Karpas-422 (cell line): Measurements from ENCODE around the gene ARMC10. TPM values are rescaled to one million over a fixed set of nuclear protein-coding genes. Genes with fewer than 3 reads are reported as not detected.
"Not testable (repeated sequence)": the region's sequence is repeated elsewhere in the genome, so short reads cannot be mapped to it uniquely, and the experiment has no call there.

ENCODE experiments used
- DNase-seq: peaks from one replicate; pipeline ENCODE4 v3.0.0-alpha.2; 2015
- H2AFZ ChIP-seq: fragments of 200-600 bp; sonication (generic); 2 replicates; pipeline ENCODE4 v1.6.1; 2014; ENCODE audit warnings: antibody characterized with exemption, low read length, mixed read lengths
- H3K27ac ChIP-seq: fragments of 200-600 bp; sonication (generic); 2 replicates; pipeline ENCODE4 v1.5.1; 2014; ENCODE audit warnings: mild to moderate bottlenecking, low read length, moderate library complexity
- H3K27me3 ChIP-seq: fragments of 200-600 bp; sonication (generic); 2 replicates; pipeline ENCODE4 v1.6.1; 2014; ENCODE audit warnings: low read length, mixed read lengths
- H3K36me3 ChIP-seq: fragments of 200-600 bp; sonication (generic); 2 replicates; pipeline ENCODE4 v1.6.1; 2014; ENCODE audit warnings: low read length, mixed read lengths; ENCODE audit not compliant: insufficient read depth
- H3K4me1 ChIP-seq: fragments of 200-600 bp; sonication (generic); 2 replicates; pipeline ENCODE4 v1.6.1; 2014; ENCODE audit warnings: mild to moderate bottlenecking, low read length, mixed read lengths
- H3K4me2 ChIP-seq: fragments of 200-600 bp; sonication (generic); 2 replicates; pipeline ENCODE4 v1.6.1; 2014; ENCODE audit warnings: low read length, low read depth, mild to moderate bottlenecking; ENCODE audit not compliant: poor library complexity, severe bottlenecking
- H3K4me3 ChIP-seq: fragments of 200-600 bp; sonication (generic); 2 replicates; pipeline ENCODE4 v1.5.1; 2014; ENCODE audit warnings: mild to moderate bottlenecking, antibody characterized with exemption, low read length, mixed read lengths
- H3K79me2 ChIP-seq: fragments of 200-600 bp; sonication (generic); 2 replicates; pipeline ENCODE4 v1.6.1; 2014; ENCODE audit warnings: mild to moderate bottlenecking, low read length, mixed read lengths
- H3K9ac ChIP-seq: fragments of 200-600 bp; sonication (generic); 2 replicates; pipeline ENCODE4 v1.6.0; 2014; ENCODE audit warnings: low read length
- H3K9me2 ChIP-seq: fragments of 200-600 bp; sonication (generic), shearing (Covaris generic); replicated peaks from 2 replicates; pipeline ENCODE4 v1.6.0; 2014; ENCODE audit warnings: mild to moderate bottlenecking, low read length, moderate library complexity; ENCODE audit not compliant: insufficient read depth
- H3K9me3 ChIP-seq: fragments of 300-700, 200-600 bp; sonication (generic); 2 replicates; pipeline ENCODE4 v1.6.1; 2014; ENCODE audit warnings: low read length, mixed read lengths
- H4K20me1 ChIP-seq: fragments of 200-600 bp; sonication (generic); 2 replicates; pipeline ENCODE4 v1.6.1; 2014; ENCODE audit warnings: mild to moderate bottlenecking, antibody characterized with exemption, low read length, low read depth; ENCODE audit not compliant: insufficient read depth
- total RNA-seq: library from RNA; depleted of rRNA; stranded (reverse); fragments of >200 nt; shearing (Covaris generic); gene quantifications from 2 replicates; pipeline ENCODE4 v1.2.3, GENCODE V29; 2014; ENCODE audit warnings: low replicate concordance

The ARMC10 gene
- total RNA-seq, 1 experiment from 2014 or later = 65.6 TPM

DNA sequence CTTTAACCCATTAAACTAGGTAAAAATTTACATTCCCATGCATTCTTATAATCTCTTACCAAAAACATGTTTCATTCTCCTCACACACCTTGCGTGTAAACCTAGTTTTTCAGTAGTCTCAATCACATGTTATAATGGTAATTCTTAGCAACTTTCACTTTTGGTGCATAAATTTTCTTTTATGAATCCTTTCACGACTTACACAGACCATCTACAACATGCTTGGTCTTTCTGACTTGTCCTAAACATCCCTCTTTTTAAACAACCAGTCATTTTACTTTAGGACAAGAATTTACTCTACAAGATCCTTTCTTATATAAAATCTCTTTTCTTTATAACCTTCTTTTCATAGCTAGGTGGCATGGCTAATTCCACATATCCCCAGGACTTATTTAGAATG lies 26.1 kb upstream of the ARMC10 start:
- H3K9me2 ChIP-seq = no peaks in the 10 kb centered on the region
- no peak overlapping the region for H3K4me3 ChIP-seq
- H3K36me3 ChIP-seq = no peaks in the 10 kb centered on the region; the same call in 1 of the 2 replicates
- no peak overlapping the region for H3K9ac ChIP-seq
- no peaks in the 10 kb centered on the region for H4K20me1 ChIP-seq
- no peak overlapping the region for H2AFZ ChIP-seq
- H3K4me2 ChIP-seq = no peak overlapping the region
- DNase-seq = no peak
- no peaks in the 10 kb centered on the region for H3K27me3 ChIP-seq
- no peak overlapping the region for H3K27ac ChIP-seq
- no peaks in the 10 kb centered on the region for H3K4me1 ChIP-seq
- H3K79me2 ChIP-seq = no peaks in the 10 kb centered on the region
- no peaks in the 10 kb centered on the region; the same call in 1 of the 2 replicates for H3K9me3 ChIP-seq

DNA sequence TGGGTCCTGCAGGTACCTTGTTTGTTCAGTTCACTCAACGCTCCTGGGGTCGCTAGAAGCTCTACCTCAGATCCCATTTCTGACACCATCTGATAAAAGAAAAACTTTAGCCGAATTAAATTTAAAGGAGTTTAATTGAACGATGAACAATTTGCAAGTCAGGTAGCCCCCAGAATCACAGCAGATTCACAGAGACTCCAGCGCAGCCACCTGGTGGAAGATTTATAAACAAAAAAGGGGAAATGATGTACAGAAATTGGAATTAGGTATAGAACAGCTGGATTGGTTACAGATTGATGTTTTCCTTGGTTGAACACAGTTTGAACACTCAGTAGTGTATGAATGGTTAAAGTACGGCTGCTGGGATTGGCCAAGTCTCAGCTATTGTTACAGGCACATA lies 23.4 kb upstream of the ARMC10 start:
- H3K4me3 ChIP-seq = no peak overlapping the region
- DNase-seq = no peak
- H2AFZ ChIP-seq = no peak overlapping the region
- no peak overlapping the region for H3K4me2 ChIP-seq
- no peaks in the 10 kb centered on the region for H4K20me1 ChIP-seq
- H3K9ac ChIP-seq = no peak overlapping the region
- H3K79me2 ChIP-seq = no peaks in the 10 kb centered on the region
- H3K36me3 ChIP-seq = no peaks in the 10 kb centered on the region; the same call in 1 of the 2 replicates
- H3K27ac ChIP-seq = no peak overlapping the region
- H3K27me3 ChIP-seq = no peaks in the 10 kb centered on the region
- no peaks in the 10 kb centered on the region; the same call in 1 of the 2 replicates for H3K9me3 ChIP-seq
- no peaks in the 10 kb centered on the region for H3K4me1 ChIP-seq
- H3K9me2 ChIP-seq = no peaks in the 10 kb centered on the region

DNA sequence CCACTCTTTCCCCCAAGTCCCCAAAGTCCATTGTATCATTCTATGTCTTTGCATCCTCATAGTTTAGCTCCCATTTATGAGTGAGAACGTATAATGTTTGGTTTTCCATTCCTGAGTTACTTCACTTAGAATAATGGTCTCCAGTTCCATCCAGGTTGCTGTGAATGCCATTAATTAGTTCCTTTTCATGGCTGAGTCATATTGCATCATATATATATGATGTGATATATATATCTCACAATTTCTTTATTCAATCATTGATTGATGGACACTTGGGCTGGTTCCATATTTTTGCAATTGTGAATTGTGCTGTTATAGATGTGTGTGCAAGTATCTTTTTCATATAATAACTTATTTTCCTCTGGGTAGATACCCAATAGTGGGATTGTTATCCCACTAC lies 18.9 kb upstream of the ARMC10 start:
- not testable (repeated sequence) for H3K4me2 ChIP-seq, H3K9ac ChIP-seq, H4K20me1 ChIP-seq, H3K4me3 ChIP-seq, H3K9me2 ChIP-seq, DNase-seq, H3K9me3 ChIP-seq, H3K27ac ChIP-seq, H3K4me1 ChIP-seq, H3K27me3 ChIP-seq, H2AFZ ChIP-seq, H3K79me2 ChIP-seq, H3K36me3 ChIP-seq

DNA sequence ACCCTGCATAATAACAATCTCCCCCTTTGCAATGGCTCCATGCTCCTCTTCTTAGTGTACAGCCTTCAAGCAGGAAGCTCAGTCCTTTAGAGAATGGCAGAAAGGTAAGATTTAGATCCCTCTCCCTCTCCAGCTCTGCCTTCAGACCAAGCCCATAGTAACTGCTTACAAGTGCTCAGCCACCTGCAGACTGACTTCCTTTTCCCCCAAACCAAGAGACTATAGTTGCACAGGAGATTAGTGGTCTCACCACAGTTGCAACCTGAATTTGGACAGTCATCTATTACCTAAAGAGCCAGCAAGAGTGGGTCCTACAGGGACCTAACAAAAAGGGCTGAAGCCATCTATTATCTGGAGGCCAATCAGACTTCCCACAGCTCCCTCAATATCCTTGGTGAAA lies 16.8 kb upstream of the ARMC10 start:
- Histone ChIP-seq H3K9me2 (no peaks in the 10 kb centered on the region), H3K79me2 (no peaks in the 10 kb centered on the region), H3K36me3 (no peaks in the 10 kb centered on the region), H3K4me3 (no peak overlapping the region), H3K27ac (no peak overlapping the region), H3K4me1 (no peaks in the 10 kb centered on the region), H3K4me2 (no peak overlapping the region), H3K27me3 (no peaks in the 10 kb centered on the region), H3K9ac (no peak overlapping the region), H3K9me3 (no peaks in the 10 kb centered on the region), H4K20me1 (no peaks in the 10 kb centered on the region), H2AFZ (no peak overlapping the region)
- no peak for DNase-seq

DNA sequence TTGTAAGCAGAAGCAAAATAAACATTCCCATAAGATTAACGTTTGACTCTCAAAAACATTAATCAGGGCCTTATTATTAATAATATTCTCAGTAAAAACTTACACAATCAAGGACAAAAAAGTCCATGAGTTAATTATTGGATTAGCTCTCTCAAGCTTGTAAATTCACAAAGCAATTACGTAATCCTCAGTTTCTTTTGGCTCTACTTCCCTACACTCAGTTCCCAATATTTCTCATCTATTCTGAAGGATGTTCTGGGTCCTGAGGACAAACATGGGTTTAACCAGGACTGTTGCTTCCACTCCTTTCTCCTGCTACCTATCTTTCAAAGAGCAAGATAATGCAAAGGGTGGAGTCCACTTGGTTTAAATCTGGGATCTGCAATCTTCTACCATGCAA lies 15.5 kb upstream of the ARMC10 start:
- Histone ChIP-seq H4K20me1 (no peaks in the 10 kb centered on the region; the same call in 1 of the 2 replicates), H3K4me1 (no peaks in the 10 kb centered on the region), H3K4me2 (no peak overlapping the region), H3K36me3 (no peaks in the 10 kb centered on the region), H2AFZ (no peak overlapping the region), H3K27ac (no peak overlapping the region), H3K9ac (no peak overlapping the region), H3K9me2 (no peaks in the 10 kb centered on the region), H3K79me2 (no peaks in the 10 kb centered on the region), H3K4me3 (no peak overlapping the region), H3K9me3 (no peaks in the 10 kb centered on the region), H3K27me3 (no peaks in the 10 kb centered on the region)
- no peak for DNase-seq

DNA sequence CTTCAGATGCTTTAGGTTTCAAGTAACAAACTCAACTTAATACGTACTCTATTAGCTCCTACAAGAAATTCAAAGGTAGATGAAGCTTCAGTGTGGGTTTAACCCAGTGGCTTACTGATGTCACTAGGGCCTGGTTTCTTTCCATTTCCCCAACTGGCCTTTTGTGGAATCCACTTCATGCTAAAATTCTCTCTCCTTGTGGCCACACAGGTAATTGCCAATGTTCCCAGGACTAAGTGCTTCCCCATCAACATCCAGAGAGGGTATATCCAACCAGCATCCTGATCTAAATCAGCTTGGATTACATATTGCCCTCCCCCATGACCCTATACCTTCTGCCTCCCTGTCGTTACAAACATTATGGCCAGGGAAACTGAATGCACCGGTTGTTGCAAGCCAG lies 11.0 kb upstream of the ARMC10 start:
- Histone ChIP-seq H3K4me2 (no peak overlapping the region), H3K4me1 (no peaks in the 10 kb centered on the region)

DNA sequence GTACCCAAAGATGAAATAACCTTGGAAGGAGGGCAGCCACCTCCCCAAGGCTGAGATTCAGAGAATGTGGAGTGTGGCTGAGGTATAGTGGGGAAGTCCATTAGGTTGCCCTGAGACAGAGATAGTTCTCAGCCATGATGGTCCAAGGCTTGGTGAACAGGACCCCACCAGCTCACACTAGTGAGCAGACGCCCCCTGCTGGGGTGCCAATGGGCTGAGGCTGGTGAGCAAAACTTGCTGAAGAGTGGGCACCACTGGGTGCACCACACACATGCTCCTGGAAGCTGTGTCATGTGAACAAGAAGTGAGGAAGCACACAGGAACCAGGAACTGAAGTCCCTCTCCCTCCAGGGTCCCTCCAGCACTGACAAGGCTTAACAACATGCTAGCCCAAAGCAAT lies 9.3 kb upstream of the ARMC10 start:
- Histone ChIP-seq H3K9me2 (no peaks in the 10 kb centered on the region), H3K9me3 (no peaks in the 10 kb centered on the region), H3K27me3 (no peaks in the 10 kb centered on the region), H3K27ac (no peak overlapping the region), H2AFZ (no peak overlapping the region), H3K4me2 (no peak overlapping the region), H3K36me3 (no peaks in the 10 kb centered on the region), H4K20me1 (no peaks in the 10 kb centered on the region; the same call in 1 of the 2 replicates), H3K4me1 (no peaks in the 10 kb centered on the region), H3K9ac (no peak overlapping the region), H3K4me3 (no peak overlapping the region), H3K79me2 (no peaks in the 10 kb centered on the region)
- DNase-seq = peak; percentile 84

More for the DNA sequence above, 11.0 kb upstream of the ARMC10 start:
- H3K9ac ChIP-seq = no peak overlapping the region
- no peaks in the 10 kb centered on the region for H3K36me3 ChIP-seq
- no peaks in the 10 kb centered on the region for H3K9me3 ChIP-seq
- H3K79me2 ChIP-seq = no peaks in the 10 kb centered on the region
- no peak overlapping the region for H3K4me3 ChIP-seq
- no peak overlapping the region for H3K27ac ChIP-seq
- no peaks in the 10 kb centered on the region for H3K27me3 ChIP-seq
- H4K20me1 ChIP-seq = no peaks in the 10 kb centered on the region; the same call in 1 of the 2 replicates
- no peaks in the 10 kb centered on the region for H3K9me2 ChIP-seq
- no peak overlapping the region for H2AFZ ChIP-seq
- DNase-seq = no peak

DNA sequence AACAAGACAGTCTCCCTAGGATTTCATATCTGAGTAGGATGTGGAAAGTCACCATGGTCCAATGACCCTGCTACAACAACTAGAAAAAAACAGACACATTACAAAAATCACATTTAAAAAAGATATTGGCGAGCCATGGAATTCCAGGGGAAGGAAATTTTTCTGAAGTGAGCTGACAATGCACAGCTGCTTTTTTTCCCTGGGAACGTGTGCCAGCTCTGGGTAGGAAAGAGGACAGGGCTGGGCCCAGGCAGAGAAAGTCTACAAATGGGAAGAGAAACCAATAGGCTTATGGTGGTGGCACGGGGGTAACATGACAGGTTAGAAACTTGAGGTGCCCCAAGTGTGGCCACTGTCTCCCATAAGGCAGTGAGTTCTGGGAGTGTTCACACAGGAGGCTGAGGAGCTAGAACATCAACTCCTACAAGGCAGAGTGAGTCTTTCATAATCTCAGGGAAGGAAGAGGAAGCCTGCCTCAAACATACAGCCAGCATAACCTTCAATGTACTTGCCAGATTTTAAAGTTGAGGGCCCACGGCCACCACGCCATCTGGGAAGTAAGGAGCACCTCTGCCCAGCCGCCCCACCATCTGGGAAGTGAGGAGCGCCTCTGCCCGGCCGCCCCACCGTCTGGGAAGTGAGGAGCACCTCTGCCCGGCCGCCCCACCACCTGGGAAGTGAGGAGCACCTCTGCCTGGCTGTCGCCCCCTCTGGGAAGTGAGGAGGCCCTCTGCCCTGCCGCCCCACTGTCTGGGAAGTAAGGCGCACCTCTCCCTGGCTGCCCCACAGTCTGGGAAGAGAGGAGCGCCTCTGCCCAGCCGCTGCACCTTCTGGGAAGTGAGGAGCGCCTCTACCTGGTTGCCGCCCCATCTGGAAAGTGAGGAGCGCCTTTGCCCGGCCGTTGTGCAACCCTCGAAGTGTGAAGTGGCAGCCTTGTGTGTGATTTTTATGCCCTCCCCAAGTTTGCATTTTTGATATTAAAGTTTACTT lies 6.2 kb upstream of the ARMC10 start:
- Histone ChIP-seq H3K9ac (no peak overlapping the region), H3K27me3 (no peaks in the 10 kb centered on the region), H3K4me2 (no peak overlapping the region), H3K4me1 (peaks cover 4% of the 10 kb centered on the region), H3K9me2 (no peaks in the 10 kb centered on the region), H3K27ac (no peak overlapping the region), H2AFZ (no peak overlapping the region), H3K9me3 (no peaks in the 10 kb centered on the region), H4K20me1 (no peaks in the 10 kb centered on the region; the same call in 1 of the 2 replicates), H3K79me2 (no peaks in the 10 kb centered on the region), H3K36me3 (no peaks in the 10 kb centered on the region), H3K4me3 (no peak overlapping the region)
- DNase-seq = no peak
